Measurements from ENCODE around the gene CHN2.

DNA sequence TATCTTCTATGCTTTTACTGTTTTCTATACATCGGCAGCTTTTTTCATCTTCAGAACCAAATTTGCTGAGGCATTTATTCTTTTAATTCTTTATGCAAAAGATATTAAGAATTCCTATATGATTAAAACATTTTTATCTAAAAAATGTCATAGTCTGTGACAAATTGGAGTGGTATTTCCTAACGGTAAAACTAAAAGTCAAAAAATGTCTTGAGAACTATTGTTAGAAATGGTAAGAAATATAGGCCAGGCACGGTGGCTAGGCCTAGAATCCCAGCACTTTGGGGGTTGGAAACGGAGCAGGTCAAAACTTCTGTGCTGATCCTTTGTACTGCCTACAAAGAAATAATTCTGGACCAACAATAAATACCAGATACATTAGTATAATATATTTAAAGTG is 311.4 kb downstream of the CHN2 start:
- TF ChIP-seq POLR2AphosphoS5 (IDR thresholded peaks at IDR 0.05; ENCODE audit: low read depth, low read length): no peak
- TF ChIP-seq, protein P1, sequence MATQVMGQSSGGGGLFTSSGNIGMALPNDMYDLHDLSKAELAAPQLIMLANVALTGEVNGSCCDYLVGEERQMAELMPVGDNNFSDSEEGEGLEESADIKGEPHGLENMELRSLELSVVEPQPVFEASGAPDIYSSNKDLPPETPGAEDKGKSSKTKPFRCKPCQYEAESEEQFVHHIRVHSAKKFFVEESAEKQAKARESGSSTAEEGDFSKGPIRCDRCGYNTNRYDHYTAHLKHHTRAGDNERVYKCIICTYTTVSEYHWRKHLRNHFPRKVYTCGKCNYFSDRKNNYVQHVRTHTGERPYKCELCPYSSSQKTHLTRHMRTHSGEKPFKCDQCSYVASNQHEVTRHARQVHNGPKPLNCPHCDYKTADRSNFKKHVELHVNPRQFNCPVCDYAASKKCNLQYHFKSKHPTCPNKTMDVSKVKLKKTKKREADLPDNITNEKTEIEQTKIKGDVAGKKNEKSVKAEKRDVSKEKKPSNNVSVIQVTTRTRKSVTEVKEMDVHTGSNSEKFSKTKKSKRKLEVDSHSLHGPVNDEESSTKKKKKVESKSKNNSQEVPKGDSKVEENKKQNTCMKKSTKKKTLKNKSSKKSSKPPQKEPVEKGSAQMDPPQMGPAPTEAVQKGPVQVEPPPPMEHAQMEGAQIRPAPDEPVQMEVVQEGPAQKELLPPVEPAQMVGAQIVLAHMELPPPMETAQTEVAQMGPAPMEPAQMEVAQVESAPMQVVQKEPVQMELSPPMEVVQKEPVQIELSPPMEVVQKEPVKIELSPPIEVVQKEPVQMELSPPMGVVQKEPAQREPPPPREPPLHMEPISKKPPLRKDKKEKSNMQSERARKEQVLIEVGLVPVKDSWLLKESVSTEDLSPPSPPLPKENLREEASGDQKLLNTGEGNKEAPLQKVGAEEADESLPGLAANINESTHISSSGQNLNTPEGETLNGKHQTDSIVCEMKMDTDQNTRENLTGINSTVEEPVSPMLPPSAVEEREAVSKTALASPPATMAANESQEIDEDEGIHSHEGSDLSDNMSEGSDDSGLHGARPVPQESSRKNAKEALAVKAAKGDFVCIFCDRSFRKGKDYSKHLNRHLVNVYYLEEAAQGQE (IDR thresholded peaks at IDR 0.05; ENCODE audit: insufficient read depth in 1 of 2, low read depth in 2 of 2, low read length in 2 of 2): no peak
- no peak for TF ChIP-seq SIN3A (IDR thresholded peaks at IDR 0.05; ENCODE audit: borderline replicate concordance, insufficient read depth, low read length)
- no peak for TF ChIP-seq TAF1 (IDR thresholded peaks at IDR 0.05; ENCODE audit: borderline replicate concordance, insufficient read depth, low read length)
- no peak for TF ChIP-seq FOXP2 (optimal IDR thresholded peaks at IDR 0.05; ENCODE audit: borderline replicate concordance, extremely low read depth, extremely low read length, insufficient read depth)

Measured in PFSK-1 (cell line).